ENCODE measurements around the gene PLA1A.
A peak's percentile ranks its signal among the peaks of the same experiment; 100 is the strongest.

PLA1A gene

DNA sequence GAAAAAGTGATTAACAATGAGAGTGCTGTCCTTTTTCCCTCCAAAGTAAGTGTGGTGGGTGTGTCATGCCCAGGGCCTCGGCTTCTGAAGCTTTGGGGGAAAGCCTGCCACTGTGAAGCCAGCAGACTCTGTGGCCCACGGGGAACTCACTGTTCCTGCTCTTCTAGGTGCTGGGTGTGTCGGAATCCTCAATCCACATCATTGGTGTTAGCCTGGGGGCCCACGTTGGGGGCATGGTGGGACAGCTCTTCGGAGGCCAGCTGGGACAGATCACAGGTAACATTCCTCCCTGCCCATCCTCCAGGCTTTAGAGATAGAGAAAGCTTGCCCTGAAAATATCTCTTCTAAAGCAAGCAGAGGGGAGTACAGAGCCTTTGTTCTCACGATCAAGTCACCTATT lies 11.6 kb downstream of the PLA1A start:
- DNase-seq (ENCODE audit: low read depth), result no peak

DNA sequence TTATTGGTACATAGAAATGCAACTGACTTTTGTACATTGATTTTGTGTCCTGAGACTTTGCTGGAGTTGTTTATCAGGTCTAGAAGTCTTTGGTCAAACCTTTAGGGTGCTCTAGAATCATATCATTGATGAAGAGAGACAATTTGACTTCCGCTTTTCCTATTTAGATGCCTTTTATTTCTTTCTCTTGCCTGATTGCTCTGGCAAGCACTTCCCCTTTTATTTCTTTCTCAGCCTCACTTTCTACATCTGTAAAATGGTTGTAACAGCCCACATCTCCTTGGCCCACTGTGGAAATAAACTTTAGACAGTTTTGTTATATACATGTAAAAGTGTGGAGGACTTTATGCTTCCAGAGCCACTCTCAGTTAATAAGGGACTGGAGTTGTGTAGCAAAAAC lies 14.0 kb downstream of the PLA1A start:
- no peak for DNase-seq (ENCODE audit: low read depth)

- DNase-seq (ENCODE audit: low read depth), result no peak
Measured at GRCh38 chr3:119613201-119613600, 15.5 kb downstream of the PLA1A start.

- DNase-seq (ENCODE audit: low read depth), result no peak
Measured at GRCh38 chr3:119613872-119614271, 16.2 kb downstream of the PLA1A start.

GRCh38 chr3:119616056-119616455 lies 18.4 kb downstream of the PLA1A start:
- no peak for DNase-seq (ENCODE audit: low read depth)

GRCh38 chr3:119619094-119619493 lies 21.4 kb downstream of the PLA1A start:
- no peak for DNase-seq (ENCODE audit: low read depth)

DNA sequence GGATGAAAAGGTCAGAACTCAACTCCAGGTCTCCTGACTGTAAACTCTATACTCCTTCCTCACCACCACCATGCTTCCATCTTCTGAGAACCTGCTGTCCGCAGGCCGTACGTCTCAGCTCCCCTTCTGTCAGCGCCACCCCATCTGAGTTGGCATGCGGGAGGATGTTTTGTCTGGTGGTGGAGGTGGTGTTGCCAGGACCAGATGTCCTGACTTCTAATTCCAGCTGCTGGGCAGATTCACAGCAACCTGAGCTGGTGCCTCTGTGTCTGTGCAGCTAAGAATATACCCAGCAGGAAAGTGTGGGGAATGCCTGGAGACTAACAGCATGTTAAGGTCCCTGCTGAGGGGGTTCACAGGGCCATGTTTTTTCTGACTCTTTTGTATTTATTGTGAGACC lies 23.2 kb downstream of the PLA1A start:
- no peak for DNase-seq (ENCODE audit: low read depth)

- no peak for DNase-seq (ENCODE audit: low read depth)
Measured at GRCh38 chr3:119624002-119624720, 26.5 kb downstream of the PLA1A start.

GRCh38 chr3:119625451-119626153 lies 27.9 kb downstream of the PLA1A start:
- DNase-seq (ENCODE audit: low read depth), result no peak

DNA sequence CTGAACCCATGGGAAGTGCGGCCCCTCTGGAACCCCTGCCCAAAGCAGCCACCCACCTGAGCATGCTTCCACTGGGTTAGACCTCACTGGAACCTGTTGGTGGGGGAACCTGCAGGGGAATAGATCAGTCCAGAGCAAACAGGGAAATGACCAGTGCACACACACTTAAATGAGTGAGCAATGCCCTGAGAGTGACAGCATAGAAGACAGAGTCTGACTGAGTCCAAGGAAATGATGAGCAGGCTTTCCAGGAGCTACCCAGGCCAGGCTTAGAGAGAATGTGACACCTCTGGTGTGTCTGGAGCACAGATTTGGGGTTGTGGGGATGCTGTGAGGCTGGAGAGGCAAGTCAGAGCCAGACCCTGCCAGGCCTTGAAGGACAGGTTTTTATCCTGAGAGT lies 28.5 kb downstream of the PLA1A start:
- DNase-seq (ENCODE audit: low read depth), result no peak

DNA sequence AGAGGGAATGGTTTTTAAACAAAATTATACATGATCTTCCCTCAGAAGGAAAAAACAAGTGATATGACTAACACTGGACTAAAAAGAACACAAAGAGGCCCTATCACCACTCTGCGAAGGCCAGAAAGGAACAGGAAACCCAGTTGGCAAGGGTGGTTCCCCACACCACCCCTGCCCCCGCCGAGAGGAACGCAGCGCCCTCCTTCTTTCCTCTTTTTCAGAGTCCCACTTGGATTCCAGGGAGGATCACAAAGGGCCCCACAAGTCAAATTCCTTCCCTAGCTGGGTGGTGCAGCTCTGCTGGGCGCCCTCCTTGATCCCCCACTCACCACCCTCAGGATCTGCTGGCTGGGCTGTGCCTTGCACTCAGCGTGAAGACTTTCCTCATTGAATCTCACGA lies 29.8 kb downstream of the PLA1A start:
- no peak for DNase-seq (ENCODE audit: low read depth)

DNA sequence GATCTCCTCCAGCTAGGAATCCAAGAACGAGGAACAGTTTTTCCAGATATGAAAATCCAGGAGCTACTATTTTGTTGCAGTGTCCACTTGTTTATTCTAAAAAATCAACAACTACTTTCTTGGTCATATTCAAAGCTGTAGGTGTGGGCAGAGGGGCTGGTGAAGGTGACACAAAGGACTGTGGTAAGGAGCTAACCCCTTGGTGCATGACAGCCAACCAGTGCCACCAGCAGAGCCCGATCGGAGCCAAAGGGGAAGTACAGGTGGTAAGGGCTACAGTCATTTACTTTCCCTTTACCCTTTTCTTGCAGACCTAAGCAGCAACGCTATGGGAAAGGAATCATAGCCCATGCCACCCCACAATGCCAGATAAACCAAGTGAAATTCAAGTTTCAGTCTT lies 30.7 kb downstream of the PLA1A start:
- no peak for DNase-seq (ENCODE audit: low read depth)

DNA sequence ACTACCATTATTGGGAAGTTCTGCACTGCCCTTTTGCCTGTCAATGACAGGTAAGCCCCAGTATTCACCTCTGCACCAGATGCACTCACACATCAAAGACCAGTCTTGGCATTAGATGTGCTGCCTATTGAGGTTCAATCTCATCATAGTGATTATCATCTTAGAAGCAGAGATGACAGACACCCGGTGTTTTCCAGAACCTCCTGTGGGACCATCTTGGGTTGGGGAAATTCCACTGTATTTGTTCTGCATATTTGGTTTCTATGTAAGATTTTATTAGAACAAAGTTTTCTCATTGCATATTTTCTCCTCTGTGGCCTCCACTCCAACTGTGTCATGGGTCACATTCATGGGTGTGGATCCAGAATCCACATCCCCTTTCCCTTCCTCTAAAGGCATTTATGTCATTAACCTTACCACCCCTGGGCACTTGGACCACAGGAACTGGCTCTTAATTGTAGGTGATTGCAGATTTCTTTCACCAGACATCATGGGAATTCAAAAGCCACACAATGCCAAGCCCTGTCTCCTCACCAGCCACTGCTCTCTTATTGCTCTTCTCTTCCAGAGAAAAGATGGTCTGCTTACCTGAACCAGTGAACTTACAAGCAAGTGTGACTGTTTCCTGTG lies 31.2 kb downstream of the PLA1A start:
- no peak for DNase-seq (ENCODE audit: low read depth)

DNA sequence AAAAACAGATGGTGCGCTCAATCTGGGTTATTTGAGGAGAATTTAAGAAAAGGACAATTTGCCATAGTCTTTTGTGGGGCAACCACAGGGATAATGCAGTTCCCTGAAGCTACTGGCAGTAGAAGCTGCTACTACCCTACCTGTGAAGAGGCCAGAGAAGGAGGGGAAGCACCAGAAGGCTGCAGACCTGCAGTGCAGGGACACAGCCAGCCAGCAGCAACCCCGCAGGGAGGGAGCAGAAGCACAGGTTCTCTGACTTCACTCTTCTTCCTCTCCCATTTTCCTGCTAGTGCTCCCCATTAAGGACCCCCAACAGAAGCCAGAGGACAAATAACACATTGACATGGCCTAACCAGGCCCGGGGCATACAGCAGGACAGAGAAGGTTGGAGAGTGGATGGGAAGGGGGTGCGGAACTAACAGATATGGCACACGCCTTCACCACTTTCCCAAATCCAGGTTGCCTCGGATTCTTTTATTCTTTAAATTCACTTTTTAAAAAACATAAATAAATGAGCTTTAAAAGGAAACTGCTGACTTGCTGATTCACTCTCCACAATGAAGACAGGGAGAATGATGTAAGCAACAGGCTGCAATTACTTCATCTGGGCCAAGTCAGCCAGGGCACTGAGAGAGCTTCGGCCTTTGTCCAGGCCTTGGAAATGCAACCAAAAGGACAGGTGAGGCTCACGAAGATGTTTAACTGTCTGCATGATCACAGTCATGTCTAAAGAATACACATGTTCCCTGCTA lies 32.6 kb downstream of the PLA1A start:
- DNase-seq (ENCODE audit: low read depth), result peak; percentile 41

- DNase-seq (ENCODE audit: low read depth), result no peak
Measured at GRCh38 chr3:119630880-119631329, 33.2 kb downstream of the PLA1A start.

DNA sequence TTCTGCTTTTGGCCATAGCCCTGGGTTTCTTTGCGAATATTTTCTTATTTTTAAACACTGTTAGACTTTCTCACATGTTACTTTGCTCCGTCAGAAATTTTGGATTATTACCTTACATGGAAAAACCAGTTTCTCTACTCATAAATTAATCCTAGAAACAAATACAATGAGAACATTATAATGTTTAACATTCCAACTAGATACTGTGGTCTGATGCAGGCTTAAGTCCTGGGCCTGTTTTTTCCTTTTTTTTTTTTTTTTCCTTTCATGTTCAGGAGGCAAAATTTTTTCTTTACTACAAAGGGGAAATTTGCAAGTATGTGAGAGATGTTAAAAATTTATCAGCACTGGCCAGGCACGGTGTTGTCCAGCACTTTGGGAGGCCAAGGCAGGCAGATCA lies 33.8 kb downstream of the PLA1A start:
- DNase-seq (ENCODE audit: low read depth), result no peak

DNA sequence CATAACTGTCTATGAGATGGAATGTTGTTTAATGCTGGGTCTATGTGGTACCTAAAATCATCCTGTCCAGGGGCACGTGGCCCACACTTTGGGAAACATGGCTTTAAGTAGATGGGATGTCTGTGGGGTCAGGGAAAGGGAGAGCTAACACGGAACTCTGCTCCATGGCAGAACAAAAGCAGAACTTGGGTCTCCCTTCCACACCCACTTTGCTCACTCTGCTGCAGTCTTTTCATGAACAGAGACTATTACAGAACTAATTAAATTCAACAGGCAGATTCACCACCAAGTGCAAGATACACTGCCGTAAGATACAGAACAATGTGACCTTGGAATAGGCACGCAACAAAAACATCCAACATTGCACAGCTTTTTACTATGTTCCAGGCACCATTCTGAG lies 34.5 kb downstream of the PLA1A start:
- no peak for DNase-seq (ENCODE audit: low read depth)

DNA sequence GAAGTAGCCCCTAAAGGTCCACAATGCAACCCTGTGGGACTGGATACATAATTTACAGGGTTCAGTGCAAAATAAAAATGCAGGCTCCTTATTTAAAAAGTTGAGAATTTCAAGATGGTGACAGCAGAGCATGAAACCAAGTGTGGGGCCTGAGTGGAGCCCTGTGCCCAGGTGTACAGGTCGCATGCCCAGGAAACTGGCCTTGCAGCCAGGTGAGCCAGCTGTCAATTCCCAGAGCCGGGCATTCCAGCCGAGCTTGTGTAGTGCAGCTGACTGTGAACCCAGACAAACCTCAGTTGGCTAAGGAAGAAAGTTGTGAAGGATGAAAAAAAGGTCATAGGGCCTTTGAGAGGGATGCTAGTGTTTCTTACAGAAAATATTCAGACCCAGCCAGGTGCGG lies 35.1 kb downstream of the PLA1A start:
- DNase-seq (ENCODE audit: low read depth), result no peak

GRCh38 chr3:119635719-119636118 lies 38.0 kb downstream of the PLA1A start:
- no peak for DNase-seq (ENCODE audit: low read depth)

GRCh38 chr3:119636249-119636648 lies 38.6 kb downstream of the PLA1A start:
- no peak for DNase-seq (ENCODE audit: low read depth)

DNA sequence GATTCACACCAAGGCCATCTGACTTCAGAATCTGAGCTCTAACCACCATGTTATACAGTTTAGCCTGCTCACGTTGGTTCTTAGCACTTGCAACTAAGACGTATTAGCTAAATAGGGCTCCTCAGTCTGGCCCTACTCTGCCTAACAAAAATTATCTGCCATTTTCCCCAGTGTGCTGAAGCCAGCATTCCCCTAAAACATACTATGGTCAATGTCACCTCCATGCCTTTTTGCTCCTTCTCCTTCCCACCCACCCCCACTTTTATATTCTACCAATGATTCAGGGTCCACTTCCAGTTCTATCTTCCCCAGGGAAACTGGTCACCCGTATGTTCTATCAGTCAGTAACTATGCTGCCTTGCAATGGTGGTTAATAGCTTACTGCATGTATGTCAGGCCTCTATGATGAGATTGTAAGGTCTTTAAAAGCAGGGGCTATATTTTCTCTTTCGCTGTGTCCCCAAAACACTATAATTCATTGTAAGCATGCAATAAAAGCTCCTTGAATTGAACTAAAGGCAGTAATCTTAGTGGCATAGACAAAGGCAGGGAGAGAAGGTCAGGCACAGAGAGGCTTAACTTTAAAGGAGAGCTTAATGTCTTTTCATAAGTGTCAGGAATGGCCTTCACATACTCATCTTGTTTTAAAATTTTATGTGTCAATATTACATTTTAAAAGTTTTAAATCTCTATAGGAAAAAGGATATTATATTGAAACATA lies 39.4 kb downstream of the PLA1A start:
- no peak for DNase-seq (ENCODE audit: low read depth)
